HepG2 (cell line): ENCODE measurements around the gene YPEL3. TPM values are rescaled to one million over a fixed set of nuclear protein-coding genes. Genes with fewer than 3 reads are reported as not detected.

ENCODE experiments used
- AHR ChIP-seq: IDR thresholded peaks from 2 replicates; pipeline ENCODE4 v1.6.1; 2018; ENCODE audit warnings: missing genetic modification reagents, missing compliant biosample characterization
- ARID2 ChIP-seq: sonication (generic); formaldehyde crosslinking; IDR thresholded peaks from 2 replicates; pipeline ENCODE4 v1.8.1; 2022; ENCODE audit warnings: mild to moderate bottlenecking, missing genetic modification reagents, borderline replicate concordance
- ARNTL ChIP-seq: sonication (generic); formaldehyde crosslinking; IDR thresholded peaks from 2 replicates; pipeline ENCODE4 v1.4.0; 2020; ENCODE audit warnings: mild to moderate bottlenecking, missing genetic modification reagents
- HNRNPLL ChIP-seq: fragments of 200-400 bp; formaldehyde crosslinking; IDR thresholded peaks from 2 replicates; pipeline ENCODE4 v1.6.1; 2017; ENCODE audit warnings: mild to moderate bottlenecking, low read depth, low read length; ENCODE audit not compliant: poor library complexity, severe bottlenecking
- KDM1A ChIP-seq: IDR thresholded peaks from 2 replicates; pipeline ENCODE4 v1.6.1; 2016; ENCODE audit warnings: missing compliant biosample characterization
- NONO ChIP-seq, 2 experiments: fragments of 450-650 bp in 1 of 2; sonication (generic) in 1 of 2; formaldehyde crosslinking in 1 of 2; IDR thresholded peaks in 1 of 2; conservative IDR thresholded peaks in 1 of 2; 2 replicates each; pipeline versions ENCODE4 v1.6.1 to v1.8.0; 2017 to 2022; ENCODE audit warnings: mild to moderate bottlenecking in 1 of 2, missing genetic modification reagents in 1 of 2, moderate library complexity in 1 of 2
- PCBP2 ChIP-seq: fragments of 200-400 bp; formaldehyde crosslinking; optimal IDR thresholded peaks from 2 replicates; pipeline ENCODE3; 2018; ENCODE audit warnings: low read length, low read depth; ENCODE audit not compliant: poor library complexity, severe bottlenecking
- SALL1 ChIP-seq: sonication (generic); formaldehyde crosslinking; IDR thresholded peaks from 2 replicates; pipeline ENCODE4 v1.8.0; 2022; ENCODE audit warnings: mild to moderate bottlenecking, missing genetic modification reagents
- SMC3 ChIP-seq: IDR thresholded peaks from 2 replicates; pipeline ENCODE4 v1.6.1; 2011; ENCODE audit warnings: low read length, improper control_type of control experiment
- TARDBP ChIP-seq: sonication (generic); formaldehyde crosslinking; IDR thresholded peaks from 2 replicates; pipeline ENCODE4 v1.8.0; 2022; ENCODE audit warnings: mild to moderate bottlenecking, missing genetic modification reagents
- TSC22D2 ChIP-seq: sonication (generic); formaldehyde crosslinking; IDR thresholded peaks from 2 replicates; pipeline ENCODE4 v1.5.1; 2020; ENCODE audit warnings: missing genetic modification reagents, mild to moderate bottlenecking, borderline replicate concordance
- ZFP36L1 ChIP-seq: sonication (generic); formaldehyde crosslinking; IDR thresholded peaks from 2 replicates; pipeline ENCODE4 v1.8.0; 2022; ENCODE audit warnings: mild to moderate bottlenecking, missing genetic modification reagents, moderate library complexity
- ZFP36L2 ChIP-seq: sonication (generic); formaldehyde crosslinking; IDR thresholded peaks from 2 replicates; pipeline ENCODE4 v1.4.0; 2020; ENCODE audit warnings: missing genetic modification reagents
- ZNF326 ChIP-seq: sonication (generic); formaldehyde crosslinking; IDR thresholded peaks from 2 replicates; pipeline ENCODE4 v1.4.0; 2020; ENCODE audit warnings: missing genetic modification reagents, borderline replicate concordance
- ZSCAN12 ChIP-seq: sonication (generic); formaldehyde crosslinking; IDR thresholded peaks from 2 replicates; pipeline ENCODE4 v1.9.0; 2021; ENCODE audit warnings: mild to moderate bottlenecking, missing genetic modification reagents
- polyA plus RNA-seq, 8 experiments: library from polyadenylated mRNA; depleted of rRNA in 3 of 8; stranded (reverse) in 7 of 8; unstranded in 1 of 8; fragments of >200 nt; fragmentation: Illumina TruSeq in 4 of 8; extraction: Trizol in 4 of 8; gene quantifications; 2 replicates each; pipeline versions ENCODE4 v1.2.1 to v1.2.3, GENCODE V29; 2011 to 2016; ENCODE audit warnings: low read depth in 4 of 8, missing spikeins in 1 of 8, mixed read lengths in 1 of 8; ENCODE audit not compliant: insufficient read depth in 1 of 8
- total RNA-seq, 5 experiments: library from RNA; depleted of rRNA; stranded (reverse); fragments of >200 nt; fragmentation: Illumina TruSeq; extraction: Trizol; gene quantifications; 2 replicates each; pipeline ENCODE4 v1.2.3, GENCODE V29; 2016; ENCODE audit warnings: low read depth in 1 of 5
- TF ChIP-seq, protein P1 (sequence below): sonication (generic); formaldehyde crosslinking; IDR thresholded peaks from 2 replicates; pipeline ENCODE4 v1.4.0; 2020; ENCODE audit warnings: missing genetic modification reagents
- TF ChIP-seq, protein P2 (sequence below): sonication (generic); formaldehyde crosslinking; IDR thresholded peaks from one replicate; pipeline ENCODE4 v1.5.1; 2020; ENCODE audit warnings: mild to moderate bottlenecking, missing genetic modification reagents; ENCODE audit errors: not compliant biosample characterization
- TF ChIP-seq, protein P3 (sequence below): sonication (generic); formaldehyde crosslinking; IDR thresholded peaks from 2 replicates; pipeline ENCODE4 v1.9.0; 2021; ENCODE audit warnings: missing genetic modification reagents, borderline replicate concordance

YPEL3 gene
- total and polyA plus RNA-seq, 2 of the 13 experiments (the other 11 are each of a cell fraction or from before 2014, with no cell fraction given) = 5.4 to 47.0 TPM

DNA sequence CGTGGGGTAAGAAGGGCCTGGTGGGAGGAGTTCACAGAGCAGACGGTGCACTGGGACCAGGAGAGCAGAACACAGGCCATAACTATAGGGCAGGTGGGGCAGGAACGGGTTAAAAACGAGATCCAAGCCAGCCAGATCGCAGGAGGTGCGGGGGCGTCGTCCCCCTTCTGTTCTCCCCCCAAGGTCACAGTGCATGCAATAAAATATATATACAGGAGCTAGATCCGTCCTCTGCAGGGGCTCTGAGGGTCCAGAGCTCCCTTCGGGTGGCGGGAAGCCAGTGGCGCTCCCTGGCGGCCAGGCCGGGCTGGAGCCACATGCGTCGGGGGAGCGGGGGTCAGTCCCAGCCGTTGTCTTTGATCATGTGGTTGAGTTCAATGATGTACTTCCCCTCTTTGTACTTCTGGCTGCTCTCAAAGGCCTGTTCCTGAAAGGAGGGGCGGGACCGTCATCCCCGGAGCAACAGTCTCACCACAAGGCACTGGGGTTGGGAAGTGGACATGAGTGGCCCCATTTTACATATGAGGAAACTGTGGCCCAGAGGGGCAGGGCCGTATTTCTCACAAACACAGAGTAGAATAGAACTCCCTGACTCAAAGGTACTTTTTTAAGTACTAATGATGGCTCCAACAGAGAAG is 3.5 kb downstream of the YPEL3 start (continued):
- TF ChIP-seq, protein P1, sequence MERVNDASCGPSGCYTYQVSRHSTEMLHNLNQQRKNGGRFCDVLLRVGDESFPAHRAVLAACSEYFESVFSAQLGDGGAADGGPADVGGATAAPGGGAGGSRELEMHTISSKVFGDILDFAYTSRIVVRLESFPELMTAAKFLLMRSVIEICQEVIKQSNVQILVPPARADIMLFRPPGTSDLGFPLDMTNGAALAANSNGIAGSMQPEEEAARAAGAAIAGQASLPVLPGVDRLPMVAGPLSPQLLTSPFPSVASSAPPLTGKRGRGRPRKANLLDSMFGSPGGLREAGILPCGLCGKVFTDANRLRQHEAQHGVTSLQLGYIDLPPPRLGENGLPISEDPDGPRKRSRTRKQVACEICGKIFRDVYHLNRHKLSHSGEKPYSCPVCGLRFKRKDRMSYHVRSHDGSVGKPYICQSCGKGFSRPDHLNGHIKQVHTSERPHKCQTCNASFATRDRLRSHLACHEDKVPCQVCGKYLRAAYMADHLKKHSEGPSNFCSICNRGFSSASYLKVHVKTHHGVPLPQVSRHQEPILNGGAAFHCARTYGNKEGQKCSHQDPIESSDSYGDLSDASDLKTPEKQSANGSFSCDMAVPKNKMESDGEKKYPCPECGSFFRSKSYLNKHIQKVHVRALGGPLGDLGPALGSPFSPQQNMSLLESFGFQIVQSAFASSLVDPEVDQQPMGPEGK (CRISPR knock-in tag) = peak; percentile 98
- TF ChIP-seq, protein P2, sequence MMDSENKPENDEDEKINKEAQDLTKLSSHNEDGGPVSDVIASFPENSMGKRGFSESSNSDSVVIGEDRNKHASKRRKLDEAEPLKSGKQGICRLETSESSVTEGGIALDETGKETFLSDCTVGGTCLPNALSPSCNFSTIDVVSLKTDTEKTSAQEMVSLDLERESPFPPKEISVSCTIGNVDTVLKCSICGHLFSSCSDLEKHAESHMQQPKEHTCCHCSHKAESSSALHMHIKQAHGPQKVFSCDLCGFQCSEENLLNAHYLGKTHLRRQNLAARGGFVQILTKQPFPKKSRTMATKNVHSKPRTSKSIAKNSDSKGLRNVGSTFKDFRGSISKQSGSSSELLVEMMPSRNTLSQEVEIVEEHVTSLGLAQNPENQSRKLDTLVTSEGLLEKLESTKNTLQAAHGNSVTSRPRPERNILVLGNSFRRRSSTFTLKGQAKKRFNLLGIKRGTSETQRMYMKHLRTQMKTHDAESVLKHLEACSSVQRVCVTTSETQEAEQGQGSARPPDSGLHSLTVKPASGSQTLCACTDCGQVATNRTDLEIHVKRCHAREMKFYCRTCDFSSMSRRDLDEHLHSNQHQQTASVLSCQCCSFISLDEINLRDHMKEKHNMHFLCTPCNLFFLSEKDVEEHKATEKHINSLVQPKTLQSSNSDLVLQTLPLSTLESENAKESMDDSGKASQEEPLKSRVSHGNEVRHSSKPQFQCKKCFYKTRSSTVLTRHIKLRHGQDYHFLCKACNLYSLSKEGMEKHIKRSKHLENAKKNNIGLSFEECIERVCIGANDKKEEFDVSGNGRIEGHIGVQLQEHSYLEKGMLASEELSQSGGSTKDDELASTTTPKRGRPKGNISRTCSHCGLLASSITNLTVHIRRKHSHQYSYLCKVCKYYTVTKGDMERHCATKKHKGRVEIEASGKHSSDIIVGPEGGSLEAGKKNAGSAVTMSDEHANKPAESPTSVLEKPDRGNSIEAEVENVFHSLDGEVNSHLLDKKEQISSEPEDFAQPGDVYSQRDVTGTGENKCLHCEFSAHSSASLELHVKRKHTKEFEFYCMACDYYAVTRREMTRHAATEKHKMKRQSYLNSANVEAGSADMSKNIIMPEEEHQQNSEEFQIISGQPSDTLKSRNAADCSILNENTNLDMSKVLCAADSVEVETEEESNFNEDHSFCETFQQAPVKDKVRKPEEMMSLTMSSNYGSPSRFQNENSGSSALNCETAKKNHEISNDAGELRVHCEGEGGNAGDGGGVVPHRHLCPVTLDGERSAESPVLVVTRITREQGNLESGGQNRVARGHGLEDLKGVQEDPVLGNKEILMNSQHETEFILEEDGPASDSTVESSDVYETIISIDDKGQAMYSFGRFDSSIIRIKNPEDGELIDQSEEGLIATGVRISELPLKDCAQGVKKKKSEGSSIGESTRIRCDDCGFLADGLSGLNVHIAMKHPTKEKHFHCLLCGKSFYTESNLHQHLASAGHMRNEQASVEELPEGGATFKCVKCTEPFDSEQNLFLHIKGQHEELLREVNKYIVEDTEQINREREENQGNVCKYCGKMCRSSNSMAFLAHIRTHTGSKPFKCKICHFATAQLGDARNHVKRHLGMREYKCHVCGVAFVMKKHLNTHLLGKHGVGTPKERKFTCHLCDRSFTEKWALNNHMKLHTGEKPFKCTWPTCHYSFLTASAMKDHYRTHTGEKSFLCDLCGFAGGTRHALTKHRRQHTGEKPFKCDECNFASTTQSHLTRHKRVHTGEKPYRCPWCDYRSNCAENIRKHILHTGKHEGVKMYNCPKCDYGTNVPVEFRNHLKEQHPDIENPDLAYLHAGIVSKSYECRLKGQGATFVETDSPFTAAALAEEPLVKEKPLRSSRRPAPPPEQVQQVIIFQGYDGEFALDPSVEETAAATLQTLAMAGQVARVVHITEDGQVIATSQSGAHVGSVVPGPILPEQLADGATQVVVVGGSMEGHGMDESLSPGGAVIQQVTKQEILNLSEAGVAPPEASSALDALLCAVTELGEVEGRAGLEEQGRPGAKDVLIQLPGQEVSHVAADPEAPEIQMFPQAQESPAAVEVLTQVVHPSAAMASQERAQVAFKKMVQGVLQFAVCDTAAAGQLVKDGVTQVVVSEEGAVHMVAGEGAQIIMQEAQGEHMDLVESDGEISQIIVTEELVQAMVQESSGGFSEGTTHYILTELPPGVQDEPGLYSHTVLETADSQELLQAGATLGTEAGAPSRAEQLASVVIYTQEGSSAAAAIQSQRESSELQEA (CRISPR knock-in tag) = no peak
- peak; percentile 98 for TF ChIP-seq KDM1A (CRISPR knock-in tag)
- no peak for TF ChIP-seq ZNF326 (CRISPR knock-in tag)
- TF ChIP-seq NONO (IDR thresholded peaks at IDR 0.05) = no peak
- peak; percentile 44; the same call in 1 of the 2 replicates for TF ChIP-seq NONO (CRISPR knock-in tag; conservative IDR thresholded peaks at IDR 0.05)
- peak; percentile 67 for TF ChIP-seq SALL1 (CRISPR knock-in tag)
- no peak; the same call in 1 of the 2 replicates for TF ChIP-seq ARNTL (CRISPR knock-in tag)
- TF ChIP-seq ZSCAN12 = 0 out of 2 replicates have a peak, but pooled peaks have one; percentile 64
- peak; percentile 38 for TF ChIP-seq SMC3
- TF ChIP-seq PCBP2 = no peak
- TF ChIP-seq TARDBP (CRISPR knock-in tag) = peak; percentile 88; the same call in 1 of the 2 replicates
- TF ChIP-seq ZFP36L1 (CRISPR knock-in tag) = no peak
- no peak for TF ChIP-seq AHR
- TF ChIP-seq ZFP36L2 (CRISPR knock-in tag) = no peak
- no peak for TF ChIP-seq ARID2 (CRISPR knock-in tag)
- no peak for TF ChIP-seq HNRNPLL
- TF ChIP-seq TSC22D2 (CRISPR knock-in tag) = no peak
- TF ChIP-seq, protein P3, sequence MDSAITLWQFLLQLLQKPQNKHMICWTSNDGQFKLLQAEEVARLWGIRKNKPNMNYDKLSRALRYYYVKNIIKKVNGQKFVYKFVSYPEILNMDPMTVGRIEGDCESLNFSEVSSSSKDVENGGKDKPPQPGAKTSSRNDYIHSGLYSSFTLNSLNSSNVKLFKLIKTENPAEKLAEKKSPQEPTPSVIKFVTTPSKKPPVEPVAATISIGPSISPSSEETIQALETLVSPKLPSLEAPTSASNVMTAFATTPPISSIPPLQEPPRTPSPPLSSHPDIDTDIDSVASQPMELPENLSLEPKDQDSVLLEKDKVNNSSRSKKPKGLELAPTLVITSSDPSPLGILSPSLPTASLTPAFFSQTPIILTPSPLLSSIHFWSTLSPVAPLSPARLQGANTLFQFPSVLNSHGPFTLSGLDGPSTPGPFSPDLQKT (CRISPR knock-in tag) = no peak
